Smooth muscle cell (in vitro differentiated cells): ENCODE data around the gene ANKS1B. TPM values are rescaled to one million over a fixed set of nuclear protein-coding genes. Genes with fewer than 3 reads are reported as not detected.

ENCODE experiments used
- DNase-seq: peaks from one replicate; lab custom pipeline; 2025; ENCODE audit not compliant: unreplicated experiment; lab: John Stamatoyannopoulos, UW
- H2AFZ ChIP-seq: fragments of 200-600 bp; sonication (generic); 2 replicates; pipeline ENCODE4 v1.6.0; 2016; ENCODE audit warnings: antibody characterized with exemption, low read depth, mild to moderate bottlenecking
- H3F3A ChIP-seq: fragments of 200-600 bp; sonication (generic); 2 replicates; pipeline ENCODE4 v1.6.0; 2017; ENCODE audit warnings: antibody characterized with exemption, low read depth
- H3K27ac ChIP-seq: fragments of 200-600 bp; sonication (generic); 2 replicates; pipeline ENCODE4 v1.5.1; 2016; ENCODE audit warnings: low read depth, mild to moderate bottlenecking
- H3K27me3 ChIP-seq: fragments of 200-600 bp; sonication (generic); 2 replicates; pipeline ENCODE4 v1.6.1; 2016; ENCODE audit warnings: low read depth, mild to moderate bottlenecking
- H3K36me3 ChIP-seq: fragments of 200-600 bp; sonication (generic); 2 replicates; pipeline ENCODE4 v1.5.1; 2016; ENCODE audit warnings: low read depth
- H3K4me1 ChIP-seq: fragments of 200-600 bp; sonication (generic); 2 replicates; pipeline ENCODE4 v1.5.1; 2016; ENCODE audit warnings: low read depth
- H3K4me2 ChIP-seq: fragments of 200-600 bp; sonication (generic); 2 replicates; pipeline ENCODE4 v1.6.0; 2016; ENCODE audit warnings: mild to moderate bottlenecking
- H3K4me3 ChIP-seq: fragments of 200-600 bp; sonication (generic); 2 replicates; pipeline ENCODE4 v1.5.1; 2016; ENCODE audit warnings: mild to moderate bottlenecking
- H3K79me2 ChIP-seq: fragments of 200-600 bp; sonication (generic); 2 replicates; pipeline ENCODE4 v1.6.0; 2016; ENCODE audit warnings: low read depth, mild to moderate bottlenecking
- H3K9ac ChIP-seq: fragments of 200-600 bp; sonication (generic); 2 replicates; pipeline ENCODE4 v1.6.0; 2016; ENCODE audit warnings: low read depth
- H3K9me3 ChIP-seq: fragments of 200-600 bp; sonication (generic); replicated peaks from 2 replicates; pipeline ENCODE4 v1.5.1; 2016; ENCODE audit warnings: low read depth
- H4K20me1 ChIP-seq: fragments of 200-600 bp; sonication (generic); 2 replicates; pipeline ENCODE4 v1.6.0; 2016; ENCODE audit warnings: low read depth
- CTCF ChIP-seq: fragments of 200-600 bp; sonication (generic); IDR thresholded peaks from 2 replicates; pipeline ENCODE4 v1.5.1; 2017; ENCODE audit warnings: borderline replicate concordance, mild to moderate bottlenecking, antibody characterized with exemption; ENCODE audit not compliant: insufficient read depth, poor library complexity, severe bottlenecking
- WGBS: methylation state at CpG from one replicate; pipeline ENCODE4 v1.1.7; 2016; ENCODE audit warnings: low lambda C conversion rate; 5-methylcytosine and 5-hydroxymethylcytosine counted together
- polyA plus RNA-seq: library from polyadenylated mRNA; unstranded; fragments of >200 nt; fragmentation: Nextera tagmentation; extraction: Ambion mirVana; gene quantifications from 2 replicates; pipeline ENCODE4 v1.2.1, GENCODE V29; 2016
- total RNA-seq: library from RNA; depleted of rRNA; stranded (reverse); fragments of >200 nt; gene quantifications from 2 replicates; pipeline ENCODE4 v1.2.3, GENCODE V29; 2014

The ANKS1B gene
- total and polyA plus RNA-seq, 2 experiments from 2014 or later: 0.47 to 7.3 TPM

DNA sequence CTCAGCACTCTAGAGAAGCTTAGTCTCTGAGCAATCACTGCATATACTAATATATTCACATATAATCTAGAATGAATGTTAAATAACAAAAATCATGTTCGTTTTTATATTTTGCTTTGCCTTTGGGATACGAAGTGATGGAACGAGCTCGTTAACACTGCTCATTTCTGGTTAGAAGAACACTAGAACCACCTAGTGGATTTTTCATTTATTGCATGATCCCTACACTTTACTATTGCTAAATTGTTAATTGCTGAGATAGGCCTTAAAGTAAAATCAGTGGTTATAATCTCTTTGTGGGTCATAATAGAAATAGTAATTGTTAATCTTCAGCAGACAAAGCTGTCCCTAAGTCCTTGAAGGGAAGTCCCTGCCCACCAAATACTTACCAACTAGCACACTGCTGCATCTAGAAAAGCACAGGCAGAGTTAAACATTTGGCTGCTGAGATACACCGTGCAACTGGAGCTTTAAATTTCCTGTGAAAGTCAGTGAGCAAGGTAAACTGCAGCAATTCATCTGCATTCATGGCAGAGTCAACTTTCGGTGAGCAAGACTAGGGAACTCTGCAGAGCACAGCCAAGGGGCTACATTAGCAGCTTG is 985.9 kb downstream of the ANKS1B start:
- peak overlapping the region; percentile 31 for H3K4me2 ChIP-seq

GRCh38 chr12:98997899-98998298 is 986.8 kb downstream of the ANKS1B start:
- Histone ChIP-seq H2AFZ (no peak overlapping the region), H3F3A (no peaks in the 10 kb centered on the region), H3K27me3 (peaks cover 4% of the 10 kb centered on the region), H3K4me3 (no peak overlapping the region), H3K4me1 (no peaks in the 10 kb centered on the region), H3K4me2 (no peak overlapping the region), H4K20me1 (no peaks in the 10 kb centered on the region), H3K27ac (no peak overlapping the region), H3K36me3 (no peaks in the 10 kb centered on the region), H3K9ac (no peak overlapping the region), H3K79me2 (no peaks in the 10 kb centered on the region), H3K9me3 (no peaks in the 10 kb centered on the region)
- DNase-seq: no peak
- no peak for TF ChIP-seq CTCF
- WGBS: 77% methylated on average over 1 of the region's 1 CpG

More for the DNA sequence above, 985.9 kb downstream of the ANKS1B start:
- H3K79me2 ChIP-seq: no peaks in the 10 kb centered on the region
- H3K27ac ChIP-seq: no peak overlapping the region
- DNase-seq: no peak
- peak overlapping the region; percentile 21 for H2AFZ ChIP-seq
- WGBS: 33% methylated on average over 6 of the region's 6 CpGs
- H3K27me3 ChIP-seq: peaks cover 4% of the 10 kb centered on the region
- H3K9me3 ChIP-seq: no peaks in the 10 kb centered on the region
- no peaks in the 10 kb centered on the region for H3F3A ChIP-seq
- no peak overlapping the region for H3K9ac ChIP-seq
- no peaks in the 10 kb centered on the region for H4K20me1 ChIP-seq
- no peaks in the 10 kb centered on the region for H3K4me1 ChIP-seq
- H3K4me3 ChIP-seq: no peak overlapping the region
- H3K36me3 ChIP-seq: no peaks in the 10 kb centered on the region
- TF ChIP-seq CTCF: peak; percentile 72

- no peak for DNase-seq
- H3K36me3 ChIP-seq: no peaks in the 10 kb centered on the region
- H3K9ac ChIP-seq: no peak overlapping the region
- H3K4me3 ChIP-seq: no peak overlapping the region
- no peak overlapping the region for H2AFZ ChIP-seq
- H3K9me3 ChIP-seq: no peaks in the 10 kb centered on the region
- no peaks in the 10 kb centered on the region for H3F3A ChIP-seq
- no peak overlapping the region for H3K4me2 ChIP-seq
- WGBS: 85% methylated on average over 3 of the region's 3 CpGs
- TF ChIP-seq CTCF: no peak
- no peak overlapping the region for H3K27ac ChIP-seq
- no peaks in the 10 kb centered on the region for H3K4me1 ChIP-seq
- H3K79me2 ChIP-seq: no peaks in the 10 kb centered on the region
- peaks cover 5% of the 10 kb centered on the region for H3K27me3 ChIP-seq
- H4K20me1 ChIP-seq: no peaks in the 10 kb centered on the region
Measured at GRCh38 chr12:98990648-98991047, 994.1 kb downstream of the ANKS1B start.

DNA sequence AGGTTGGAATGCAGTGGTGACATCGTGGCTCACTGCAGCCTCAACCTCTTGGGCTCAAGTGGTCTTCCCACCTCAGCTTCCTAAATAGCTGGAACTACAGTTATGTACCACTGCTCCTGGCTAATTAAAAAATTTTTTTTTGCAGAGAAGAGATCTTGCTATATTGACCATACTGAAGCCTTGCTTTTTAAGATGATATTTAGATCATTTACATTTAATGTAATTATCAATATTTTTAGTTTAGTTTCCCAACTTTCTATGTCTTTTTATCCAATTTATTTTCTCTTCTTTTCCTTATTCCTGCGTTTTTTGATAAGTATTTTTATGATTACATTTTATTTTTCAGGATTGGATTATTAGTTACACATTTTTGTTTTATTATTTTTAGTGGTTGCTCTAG is 999.6 kb downstream of the ANKS1B start:
- 72% methylated on average over 2 of the region's 2 CpGs for WGBS
- no peak for TF ChIP-seq CTCF
- no peak overlapping the region for H3K9ac ChIP-seq
- no peaks in the 10 kb centered on the region for H3K36me3 ChIP-seq
- H3K4me1 ChIP-seq: no peaks in the 10 kb centered on the region
- H3K4me2 ChIP-seq: no peak overlapping the region
- no peak overlapping the region for H3K4me3 ChIP-seq
- H2AFZ ChIP-seq: no peak overlapping the region
- no peaks in the 10 kb centered on the region for H3K9me3 ChIP-seq
- no peaks in the 10 kb centered on the region for H4K20me1 ChIP-seq
- no peak overlapping the region for H3K27ac ChIP-seq
- H3F3A ChIP-seq: no peaks in the 10 kb centered on the region
- no peaks in the 10 kb centered on the region for H3K79me2 ChIP-seq
- DNase-seq: no peak
- H3K27me3 ChIP-seq: peaks cover 5% of the 10 kb centered on the region
